ENCODE data around the gene DAPK1. TPM values are rescaled to one million over a fixed set of nuclear protein-coding genes. Genes with fewer than 3 reads are reported as not detected.

The DAPK1 gene
- total and polyA plus RNA-seq, 2 donors (not counting 1 experiment from before 2014, with no cell fraction given) = 1.7 to 2.8 TPM

DNA sequence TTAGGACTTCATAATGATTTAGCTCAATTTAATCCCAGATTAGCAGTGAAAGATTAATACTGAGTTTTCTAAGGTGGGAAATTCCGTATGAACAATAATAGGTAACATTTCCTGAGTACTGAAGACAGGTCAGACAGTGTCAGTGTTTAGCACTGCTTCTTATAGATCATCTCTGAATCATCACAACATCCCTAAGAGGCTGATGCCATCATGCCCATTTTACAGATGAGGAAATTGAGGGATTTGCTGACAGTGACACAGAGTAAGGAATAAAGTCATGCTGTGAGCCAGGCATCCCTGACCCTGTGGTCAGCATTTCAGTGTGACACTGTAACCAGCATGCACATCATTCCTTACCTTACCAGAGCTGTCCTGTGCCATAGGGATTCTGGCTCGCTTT, 44.5 kb downstream of the DAPK1 start:
- no peak for DNase-seq
- no peak overlapping the region for H3K4me3 ChIP-seq (ENCODE audit: control extremely low read depth in 1 of 5, extremely low read depth in 1 of 5, insufficient read depth in 1 of 5, low read depth in 2 of 5, low read length in 4 of 5)
- Mint-ChIP-seq H3K4me1 (no peaks in the 10 kb centered on the region), H3K4me3 (no peak overlapping the region), H3K9me3 (ENCODE audit: insufficient read depth) (no peaks in the 10 kb centered on the region), H3K27me3 (peaks cover 4% of the 10 kb centered on the region), H3K27ac (no peak overlapping the region)
- H3K4me2 ChIP-seq (replicated peaks; ENCODE audit: low read depth, low read length, poor library complexity, severe bottlenecking) = no peak overlapping the region
- H2AFZ ChIP-seq (ENCODE audit: insufficient read depth, low read depth, low read length, poor library complexity, severe bottlenecking) = no peak overlapping the region
- no peaks in the 10 kb centered on the region for H3K36me3 ChIP-seq (replicated peaks in 1 of 2; ENCODE audit: control extremely low read depth in 1 of 2, control insufficient read depth in 1 of 2, extremely low read depth in 1 of 2, insufficient read depth in 2 of 2, low read length in 1 of 2)
- ChIA-PET POLR2A (no interaction called here), CTCF (no interaction called here)
- H3K79me2 ChIP-seq (ENCODE audit: control insufficient read depth, insufficient read depth, low read length) = no peaks in the 10 kb centered on the region
- H3K27ac ChIP-seq (ENCODE audit: low read length in 2 of 2) = no peak overlapping the region
- TF ChIP-seq CTCF (IDR thresholded peaks at IDR 0.05) (no peak), EZH2 (IDR thresholded peaks at IDR 0.05; ENCODE audit: borderline replicate concordance, insufficient read depth, low read depth, low read length, poor library complexity, severe bottlenecking) (no peak)
- H3K9me3 ChIP-seq (ENCODE audit: control extremely low read depth in 1 of 3, control insufficient read depth in 2 of 3, insufficient read depth in 1 of 3, low read length in 2 of 3) = no peaks in the 10 kb centered on the region
- no peaks in the 10 kb centered on the region for H3K4me1 ChIP-seq (ENCODE audit: control insufficient read depth in 2 of 2, insufficient read depth in 2 of 2, low read length in 2 of 2)
- no peak for ATAC-seq (ENCODE audit: low read depth)
- H3K9ac ChIP-seq (ENCODE audit: low read length) = no peak overlapping the region
- no peaks in the 10 kb centered on the region for H4K20me1 ChIP-seq (ENCODE audit: control insufficient read depth, insufficient read depth, low read length, poor library complexity, severe bottlenecking)
- no peaks in the 10 kb centered on the region for H3K27me3 ChIP-seq (replicated peaks in 1 of 4; ENCODE audit: control extremely low read depth in 1 of 4, control insufficient read depth in 3 of 4, insufficient read depth in 4 of 4, low read length in 3 of 4)
- intact Hi-C loops (cut with micrococcal nuclease) = no loop called here
- 0% methylated on average over 1 of the region's 2 CpGs for WGBS (ENCODE audit: insufficient coverage)

GRCh38 chr9:87543251-87543650, 45.6 kb downstream of the DAPK1 start:
- Histone ChIP-seq H3K27ac (ENCODE audit: low read length in 2 of 2) (no peak overlapping the region), H3K4me2 (replicated peaks; ENCODE audit: low read depth, low read length, poor library complexity, severe bottlenecking) (no peak overlapping the region), H3K79me2 (ENCODE audit: control insufficient read depth, insufficient read depth, low read length) (no peaks in the 10 kb centered on the region), H4K20me1 (ENCODE audit: control insufficient read depth, insufficient read depth, low read length, poor library complexity, severe bottlenecking) (no peaks in the 10 kb centered on the region), H3K27me3 (replicated peaks in 1 of 4; ENCODE audit: control extremely low read depth in 1 of 4, control insufficient read depth in 3 of 4, insufficient read depth in 4 of 4, low read length in 3 of 4) (no peaks in the 10 kb centered on the region), H3K4me3 (ENCODE audit: control extremely low read depth in 1 of 5, extremely low read depth in 1 of 5, insufficient read depth in 1 of 5, low read depth in 2 of 5, low read length in 4 of 5) (no peak overlapping the region), H2AFZ (ENCODE audit: insufficient read depth, low read depth, low read length, poor library complexity, severe bottlenecking) (no peak overlapping the region), H3K9ac (ENCODE audit: low read length) (no peak overlapping the region), H3K4me1 (ENCODE audit: control insufficient read depth in 2 of 2, insufficient read depth in 2 of 2, low read length in 2 of 2) (no peaks in the 10 kb centered on the region), H3K9me3 (ENCODE audit: control extremely low read depth in 1 of 3, control insufficient read depth in 2 of 3, insufficient read depth in 1 of 3, low read length in 2 of 3) (no peaks in the 10 kb centered on the region), H3K36me3 (replicated peaks in 1 of 2; ENCODE audit: control extremely low read depth in 1 of 2, control insufficient read depth in 1 of 2, extremely low read depth in 1 of 2, insufficient read depth in 2 of 2, low read length in 1 of 2) (no peaks in the 10 kb centered on the region)
- Mint-ChIP-seq H3K4me1 (no peaks in the 10 kb centered on the region), H3K9me3 (ENCODE audit: insufficient read depth) (no peaks in the 10 kb centered on the region), H3K4me3 (no peak overlapping the region), H3K27me3 (no peaks in the 10 kb centered on the region), H3K27ac (no peak overlapping the region)
- intact Hi-C loops (cut with micrococcal nuclease) = no loop called here
- POLR2A ChIA-PET = no interaction called here
- CTCF ChIA-PET = no interaction called here
- no peak for TF ChIP-seq CTCF (IDR thresholded peaks at IDR 0.05)
- TF ChIP-seq EZH2 (IDR thresholded peaks at IDR 0.05; ENCODE audit: borderline replicate concordance, insufficient read depth, low read depth, low read length, poor library complexity, severe bottlenecking) = no peak
- no peak for DNase-seq
- ATAC-seq (ENCODE audit: low read depth) = no peak
